Motor neuron (in vitro differentiated cells): Measurements from ENCODE around the gene SYK. TPM values are rescaled to one million over a fixed set of nuclear protein-coding genes. Genes with fewer than 3 reads are reported as not detected.

Source experiments
- ATAC-seq, 8 experiments: fragments of 200-7000 bp; cut with Tn5 transposase; replicated peaks in 6 of 8; 2 replicates each; pipeline ENCODE4 v1.8.0; 2021; ENCODE audit warnings: mild to moderate bottlenecking in 8 of 8, moderate library complexity in 8 of 8
- H3K27ac ChIP-seq, 2 donors: fragments of 250-450 bp; sonication (Bioruptor Pico); 2 replicates each; pipeline ENCODE4 v1.9.0; 2021; ENCODE audit warnings: antibody characterized with exemption in 2 of 2, mild to moderate bottlenecking in 2 of 2, moderate library complexity in 1 of 2
- H3K4me1 ChIP-seq, 2 donors: fragments of 250-450 bp; sonication (Bioruptor Pico); replicated peaks in 1 of 2; 2 replicates each; pipeline ENCODE4 v1.6.1; 2021; ENCODE audit warnings: antibody characterized with exemption in 2 of 2, mild to moderate bottlenecking in 2 of 2, moderate library complexity in 1 of 2
- H3K4me3 ChIP-seq, 5 donors: fragments of 250-450 bp; sonication (Bioruptor Pico); 2 replicates each; pipeline ENCODE4 v1.9.0; 2021; ENCODE audit warnings: antibody characterized with exemption in 5 of 5, mild to moderate bottlenecking in 5 of 5, moderate library complexity in 4 of 5
- whole genome bisulfite sequencing, 10 experiments: fragments of 450-650 bp; shearing (Covaris generic); methylation state at CpG; one replicate each; pipeline ENCODE4 v1.0.0; 2022; 5-methylcytosine and 5-hydroxymethylcytosine counted together
- in situ Hi-C, 9 experiments: fragments of 400-800 bp; cut with MboI; loops; one replicate each; pipeline ENCODE4 v1.15.0; 2021; ENCODE audit warnings: low sequenced_read_pairs in 9 of 9, low pct_unique_long_range_greater_than_20kb in 2 of 9; ENCODE audit not compliant: unreplicated experiment in 9 of 9
- total RNA-seq, 8 experiments: library from RNA; unstranded; fragments of 300-600 nt; gene quantifications; 2 replicates each; pipeline versions ENCODE4 v1.2.3 to v1.2.4, GENCODE V29; 2022

SYK gene
- total RNA-seq, 8 experiments from 2014 or later, result 0.05 to 0.43 (median 0.16) TPM; not detected in 2

- WGBS, 10 experiments, result 67 to 100% (median 88%) methylated on average over 1 to 4 of the region's 4 CpGs; no CpG with 5 or more reads in 5 of the 10 experiments
- H3K4me1 ChIP-seq, result no peaks in the 10 kb centered on the region
- no peak for ATAC-seq
- in situ Hi-C loops, result loop anchor here in 6 of 9 experiments (25.0 kb wide), 8 partner anchors 105 to 1055 kb away; partner anchors contain the start of genes AUH (in 1 of the 6) and ROR2 (in 1 of the 6)
- H3K27ac ChIP-seq, result no peak overlapping the region
- no peak overlapping the region for H3K4me3 ChIP-seq
Observed at GRCh38 chr9:90907790-90908189, 106.2 kb downstream of the SYK start.

GRCh38 chr9:90909225-90909624 lies 107.6 kb downstream of the SYK start:
- H3K27ac ChIP-seq, result no peak overlapping the region
- 42 to 94% (median 77%) methylated on average over 1 to 4 of the region's 4 CpGs; no CpG with 5 or more reads in 2 of the 10 experiments for WGBS, 10 experiments
- ATAC-seq, result no peak
- no peaks in the 10 kb centered on the region for H3K4me1 ChIP-seq
- no peak overlapping the region for H3K4me3 ChIP-seq
- in situ Hi-C loops, result loop anchor here in 6 of 9 experiments (25.0 kb wide), 8 partner anchors 103 to 1053 kb away; partner anchors contain the start of genes AUH (in 1 of the 6) and ROR2 (in 1 of the 6)

- no peak for ATAC-seq
Observed at GRCh38 chr9:90909747-90910283, 108.2 kb downstream of the SYK start.

GRCh38 chr9:90914196-90914595 lies 112.6 kb downstream of the SYK start:
- Histone ChIP-seq H3K27ac (no peak overlapping the region), H3K4me1 (no peaks in the 10 kb centered on the region), H3K4me3 (no peak overlapping the region)
- 52 to 68% methylated on average over 6 to 7 of the region's 14 CpGs; no CpG with 5 or more reads in 8 of the 10 experiments for WGBS, 10 experiments
- in situ Hi-C loops, result loop anchor here in 6 of 9 experiments (10.0 to 25.0 kb wide), 9 partner anchors 98 to 1048 kb away; partner anchors contain the start of genes AUH (in 1 of the 6) and ROR2 (in 1 of the 6)
- ATAC-seq, result no peak

More at GRCh38 chr9:90909747-90910283, 108.2 kb downstream of the SYK start:
- Histone ChIP-seq H3K4me1 (no peaks in the 10 kb centered on the region), H3K27ac (no peak overlapping the region), H3K4me3 (no peak overlapping the region)
- 58 to 94% (median 86%) methylated on average over 2 to 3 of the region's 3 CpGs; no CpG with 5 or more reads in 5 of the 10 experiments for WGBS, 10 experiments
- in situ Hi-C loops, result loop anchor here in 6 of 9 experiments (10.0 to 25.0 kb wide), 9 partner anchors 102 to 1052 kb away; partner anchors contain the start of genes AUH (in 1 of the 6) and ROR2 (in 1 of the 6)

- H3K4me3 ChIP-seq, result no peak overlapping the region
- in situ Hi-C loops, result loop anchor here in 6 of 9 experiments (10.0 to 25.0 kb wide), 9 partner anchors 97 to 1047 kb away; partner anchors contain the start of genes AUH (in 1 of the 6) and ROR2 (in 1 of the 6)
- 0 to 40% (median 7%) methylated on average over 2 to 7 of the region's 7 CpGs; no CpG with 5 or more reads in 2 of the 10 experiments for WGBS, 10 experiments
- peak; percentile 95 to 99 (median 98) for ATAC-seq
- no peak overlapping the region for H3K27ac ChIP-seq
- H3K4me1 ChIP-seq, result no peaks in the 10 kb centered on the region
Observed at GRCh38 chr9:90914868-90915483, 113.4 kb downstream of the SYK start.

GRCh38 chr9:90915693-90916092 lies 114.1 kb downstream of the SYK start:
- no peak overlapping the region for H3K4me3 ChIP-seq
- no peaks in the 10 kb centered on the region for H3K4me1 ChIP-seq
- in situ Hi-C loops, result loop anchor here in 6 of 9 experiments (10.0 to 25.0 kb wide), 9 partner anchors 97 to 1047 kb away; partner anchors contain the start of genes AUH (in 1 of the 6) and ROR2 (in 1 of the 6)
- peak in 3 of 8 experiments; percentile 35 to 41 (median 39) for ATAC-seq
- 58 to 100% (median 70%) methylated on average over 1 to 6 of the region's 6 CpGs; no CpG with 5 or more reads in 1 of the 10 experiments for WGBS, 10 experiments
- no peak overlapping the region for H3K27ac ChIP-seq

GRCh38 chr9:90916147-90916734 lies 114.6 kb downstream of the SYK start:
- no peaks in the 10 kb centered on the region for H3K4me1 ChIP-seq
- H3K4me3 ChIP-seq, result no peak overlapping the region
- in situ Hi-C loops, result loop anchor here in 6 of 9 experiments (10.0 to 25.0 kb wide), 9 partner anchors 96 to 1046 kb away; partner anchors contain the start of genes AUH (in 1 of the 6) and ROR2 (in 1 of the 6)
- WGBS, 10 experiments, result 65 to 100% (median 90%) methylated on average over 1 to 8 of the region's 11 CpGs
- H3K27ac ChIP-seq, result no peak overlapping the region
- ATAC-seq, result no peak

GRCh38 chr9:90919883-90920282 lies 118.3 kb downstream of the SYK start:
- 47 to 86% (median 79%) methylated on average over 2 to 6 of the region's 10 CpGs; no CpG with 5 or more reads in 4 of the 10 experiments for WGBS, 10 experiments

GRCh38 chr9:90921104-90921503 lies 119.5 kb downstream of the SYK start:
- 32 to 92% (median 78%) methylated on average over 1 to 8 of the region's 8 CpGs; no CpG with 5 or more reads in 3 of the 10 experiments for WGBS, 10 experiments
- no peak overlapping the region for H3K27ac ChIP-seq
- no peak overlapping the region for H3K4me3 ChIP-seq
- ATAC-seq, result peak in 4 of 8 experiments; percentile 19 to 95 (median 54)
- H3K4me1 ChIP-seq, result no peaks in the 10 kb centered on the region
- in situ Hi-C loops, result loop anchor here in 6 of 9 experiments (25.0 kb wide), 8 partner anchors 91 to 1041 kb away; partner anchors contain the start of genes AUH (in 1 of the 6) and ROR2 (in 1 of the 6)

More at GRCh38 chr9:90919883-90920282, 118.3 kb downstream of the SYK start:
- in situ Hi-C loops, result loop anchor here in 6 of 9 experiments (10.0 to 25.0 kb wide), 9 partner anchors 92 to 1042 kb away; partner anchors contain the start of genes AUH (in 1 of the 6) and ROR2 (in 1 of the 6)
- Histone ChIP-seq H3K4me1 (no peaks in the 10 kb centered on the region), H3K27ac (no peak overlapping the region), H3K4me3 (no peak overlapping the region)
- ATAC-seq, result peak in 1 of 8 experiments; percentile 44

- WGBS, 10 experiments, result 61 to 97% (median 75%) methylated on average over 2 to 7 of the region's 7 CpGs; no CpG with 5 or more reads in 1 of the 10 experiments
- H3K27ac ChIP-seq, result no peak overlapping the region
- H3K4me1 ChIP-seq, result no peaks in the 10 kb centered on the region
- in situ Hi-C loops, result loop anchor here in 6 of 9 experiments (25.0 kb wide), 8 partner anchors 90 to 1040 kb away; partner anchors contain the start of genes AUH (in 1 of the 6) and ROR2 (in 1 of the 6)
- ATAC-seq, result no peak
- no peak overlapping the region for H3K4me3 ChIP-seq
Observed at GRCh38 chr9:90921969-90922368, 120.3 kb downstream of the SYK start.

GRCh38 chr9:90925581-90926257 lies 124.1 kb downstream of the SYK start:
- in situ Hi-C loops, result no loop called here
- H3K4me3 ChIP-seq, result no peak overlapping the region
- H3K27ac ChIP-seq, result no peak overlapping the region
- 10 to 100% (median 52%) methylated on average over 1 to 2 of the region's 2 CpGs; no CpG with 5 or more reads in 2 of the 10 experiments for WGBS, 10 experiments
- H3K4me1 ChIP-seq, result no peaks in the 10 kb centered on the region
- peak in 2 of 8 experiments; percentile 61 to 69 for ATAC-seq

GRCh38 chr9:90926936-90927335 lies 125.3 kb downstream of the SYK start:
- in situ Hi-C loops, result no loop called here
- H3K27ac ChIP-seq, result no peak overlapping the region
- no peak for ATAC-seq
- H3K4me3 ChIP-seq, result no peak overlapping the region
- WGBS, 10 experiments, result 14 to 100% (median 63%) methylated on average over 1 to 3 of the region's 3 CpGs; no CpG with 5 or more reads in 4 of the 10 experiments
- H3K4me1 ChIP-seq, result no peaks in the 10 kb centered on the region
